HG02981 (cell line): ENCODE measurements around the gene ITGA6.

Experiments used
- ATAC-seq: cut with Tn5 transposase; IDR thresholded peaks from one replicate; pipeline ENCODE4 v1.9.1; 2021; ENCODE audit warnings: mild to moderate bottlenecking, moderate library complexity; ENCODE audit not compliant: unreplicated experiment

The ITGA6 gene

DNA sequence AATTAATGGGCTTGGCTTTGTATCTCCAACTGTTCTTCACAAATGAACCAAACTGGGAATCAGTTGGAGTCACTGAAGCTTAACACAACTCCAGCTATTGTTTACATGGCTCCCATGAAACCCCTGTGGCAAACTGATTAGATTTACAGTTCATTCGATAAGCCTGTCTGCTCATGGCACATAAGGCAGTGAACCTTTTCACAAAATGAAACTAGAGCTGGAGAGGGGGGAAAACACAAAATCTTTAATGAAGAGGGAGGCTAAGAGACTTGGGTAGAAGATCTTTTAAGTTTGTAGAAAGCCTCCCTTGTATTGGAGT lies 11.6 kb upstream of the ITGA6 start:
- no peak for ATAC-seq

DNA sequence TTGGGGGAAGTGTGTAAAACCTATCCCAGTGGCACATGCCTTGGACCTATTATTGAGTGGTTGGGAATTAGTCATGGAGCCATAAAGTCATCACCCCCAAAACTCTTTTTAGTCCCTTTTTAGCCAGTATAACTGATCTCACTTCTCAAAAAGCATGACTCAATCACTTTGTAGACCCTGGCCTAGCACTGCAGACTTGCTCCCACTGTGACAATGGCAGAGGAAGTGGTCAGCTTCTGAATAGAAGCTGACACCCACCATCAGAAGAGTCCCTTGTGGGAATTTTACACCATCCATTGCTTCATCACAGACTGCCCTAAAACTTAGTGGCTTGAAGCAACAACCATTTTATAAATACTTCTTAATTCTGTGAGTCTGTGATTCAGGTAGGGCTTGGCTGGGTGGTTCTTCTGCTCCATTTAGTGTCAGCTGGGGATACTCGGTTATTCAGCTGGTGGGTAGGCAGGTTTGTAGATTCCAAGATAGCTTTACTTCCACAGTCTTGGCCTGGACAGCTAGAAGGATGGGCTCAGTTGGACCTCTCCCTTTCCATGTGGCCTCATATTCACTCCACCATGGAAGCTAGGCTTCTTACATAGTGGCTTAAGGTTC lies 10.8 kb upstream of the ITGA6 start:
- no peak for ATAC-seq

GRCh38 chr2:172420216-172420615 lies 7.2 kb upstream of the ITGA6 start:
- no peak for ATAC-seq

- ATAC-seq = no peak
These were observed 4.2 kb upstream of the ITGA6 start for GRCh38 chr2:172423160-172423559.

GRCh38 chr2:172425336-172425735 lies 2.0 kb upstream of the ITGA6 start:
- no peak for ATAC-seq

DNA sequence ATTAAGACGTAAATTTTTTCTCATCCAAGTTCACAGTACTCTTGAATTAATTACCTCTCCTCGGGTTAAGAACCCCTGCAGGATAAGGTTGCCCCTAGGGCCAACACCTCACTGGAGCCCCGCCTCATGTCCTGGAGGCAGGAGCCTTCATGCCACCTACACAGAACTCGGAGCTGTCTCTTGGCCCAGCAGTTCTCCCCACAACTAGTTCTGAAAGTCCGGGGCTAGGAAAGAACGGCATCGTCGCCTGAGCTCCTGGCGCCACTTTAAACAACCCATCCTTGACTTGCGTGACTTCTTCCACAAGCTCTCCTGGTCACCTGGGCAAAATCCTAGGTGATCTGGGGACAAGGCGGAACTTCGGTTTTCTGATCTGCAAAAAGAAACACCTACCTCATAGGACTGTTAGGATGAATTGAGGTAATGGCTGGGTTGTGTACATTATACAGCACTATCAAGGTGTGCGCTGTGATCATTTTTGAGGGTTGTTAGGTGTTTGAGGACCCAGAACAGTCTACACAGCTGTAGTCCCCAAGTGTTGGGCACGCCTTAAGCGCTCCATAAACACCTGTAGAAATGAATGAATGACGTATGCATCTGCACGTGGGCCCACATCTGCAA lies 641 bp upstream of the ITGA6 start:
- no peak for ATAC-seq

DNA sequence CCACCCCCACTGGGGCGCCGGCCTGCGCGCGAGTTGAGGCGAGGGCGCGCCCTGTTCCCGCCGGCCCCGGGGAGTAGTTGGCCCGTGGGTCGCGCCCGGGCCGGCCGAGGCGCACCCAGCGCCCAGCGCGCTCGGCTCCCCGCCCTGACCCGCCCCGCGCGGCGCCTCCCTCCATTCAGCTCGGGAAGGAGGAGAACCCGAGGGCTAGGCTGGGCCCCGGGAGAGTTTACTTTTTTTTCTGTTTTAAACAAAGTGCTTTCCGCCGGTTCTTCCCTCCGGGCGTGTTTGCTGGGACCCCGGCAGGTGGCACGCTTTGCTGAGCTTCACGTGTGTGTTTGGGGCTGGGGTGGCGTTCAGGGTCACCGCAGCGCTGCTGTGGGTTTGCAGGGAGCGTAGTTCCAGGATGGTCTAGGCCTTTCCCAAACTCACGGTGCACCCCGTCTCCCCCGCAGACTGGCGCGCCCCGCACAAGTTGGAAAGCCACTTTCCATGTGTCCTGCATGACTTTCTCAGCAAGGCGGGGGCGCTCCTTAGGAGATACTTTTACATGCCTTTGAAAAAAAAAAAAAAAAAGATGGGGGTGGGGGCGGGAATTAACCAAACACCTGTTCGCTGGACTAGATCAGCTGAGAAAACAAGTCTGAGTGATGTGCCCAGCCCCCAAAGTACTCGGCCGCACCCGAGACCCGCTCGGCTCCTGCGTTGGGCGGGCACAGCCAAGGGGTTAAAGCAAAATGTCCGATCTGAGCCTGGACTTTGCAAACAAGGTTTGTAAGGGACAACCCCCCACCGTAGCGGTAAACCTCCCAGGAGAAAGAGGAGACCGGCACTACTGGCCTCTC lies 825 bp downstream of the ITGA6 start:
- ATAC-seq = no peak

GRCh38 chr2:172428832-172429210 lies 1.4 kb downstream of the ITGA6 start:
- no peak for ATAC-seq

- ATAC-seq = no peak
These were observed 2.0 kb downstream of the ITGA6 start for GRCh38 chr2:172429301-172429968.

- no peak for ATAC-seq
These were observed 2.6 kb downstream of the ITGA6 start for GRCh38 chr2:172430027-172430426.

GRCh38 chr2:172430678-172431077 lies 3.3 kb downstream of the ITGA6 start:
- no peak for ATAC-seq

- no peak for ATAC-seq
These were observed 4.1 kb downstream of the ITGA6 start for GRCh38 chr2:172431463-172431862.

DNA sequence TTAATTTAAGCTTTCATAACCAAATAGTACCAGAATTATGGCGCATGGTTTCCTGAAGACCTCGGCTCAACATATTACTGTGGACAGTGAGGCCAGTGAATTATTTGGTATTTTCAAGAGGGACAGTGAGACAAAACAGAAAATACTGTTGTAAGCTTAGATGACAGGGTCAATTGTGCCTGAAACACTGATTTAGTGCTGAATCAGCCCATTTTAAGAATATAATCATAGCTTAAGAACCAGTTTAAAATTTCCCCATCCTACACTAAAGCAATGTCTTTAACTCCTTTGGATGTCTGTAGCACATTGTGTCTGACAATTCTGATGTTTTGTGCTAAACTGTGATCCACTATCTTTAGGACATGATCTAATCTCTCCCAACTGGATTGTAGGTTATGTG lies 4.6 kb downstream of the ITGA6 start:
- no peak for ATAC-seq

- no peak for ATAC-seq
These were observed 5.8 kb downstream of the ITGA6 start for GRCh38 chr2:172433144-172433543.

- ATAC-seq = no peak
These were observed 7.6 kb downstream of the ITGA6 start for GRCh38 chr2:172434821-172435605.

DNA sequence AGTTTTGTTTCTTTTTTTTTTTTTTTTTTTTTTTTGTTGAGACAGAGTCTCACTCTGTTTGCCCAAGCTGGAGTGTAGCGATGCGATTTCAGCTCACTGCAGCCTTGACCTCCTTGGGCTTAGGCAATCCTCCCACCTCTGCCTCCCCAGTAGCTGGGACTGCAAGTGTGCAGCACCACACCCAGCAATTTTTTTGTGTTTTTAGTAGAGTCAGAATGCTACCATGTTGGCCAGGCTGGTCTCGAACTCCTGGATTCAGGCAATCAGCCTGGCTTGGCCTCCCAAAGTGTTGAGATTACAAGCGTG lies 8.2 kb downstream of the ITGA6 start:
- no peak for ATAC-seq

GRCh38 chr2:172436889-172437288 lies 9.5 kb downstream of the ITGA6 start:
- no peak for ATAC-seq

DNA sequence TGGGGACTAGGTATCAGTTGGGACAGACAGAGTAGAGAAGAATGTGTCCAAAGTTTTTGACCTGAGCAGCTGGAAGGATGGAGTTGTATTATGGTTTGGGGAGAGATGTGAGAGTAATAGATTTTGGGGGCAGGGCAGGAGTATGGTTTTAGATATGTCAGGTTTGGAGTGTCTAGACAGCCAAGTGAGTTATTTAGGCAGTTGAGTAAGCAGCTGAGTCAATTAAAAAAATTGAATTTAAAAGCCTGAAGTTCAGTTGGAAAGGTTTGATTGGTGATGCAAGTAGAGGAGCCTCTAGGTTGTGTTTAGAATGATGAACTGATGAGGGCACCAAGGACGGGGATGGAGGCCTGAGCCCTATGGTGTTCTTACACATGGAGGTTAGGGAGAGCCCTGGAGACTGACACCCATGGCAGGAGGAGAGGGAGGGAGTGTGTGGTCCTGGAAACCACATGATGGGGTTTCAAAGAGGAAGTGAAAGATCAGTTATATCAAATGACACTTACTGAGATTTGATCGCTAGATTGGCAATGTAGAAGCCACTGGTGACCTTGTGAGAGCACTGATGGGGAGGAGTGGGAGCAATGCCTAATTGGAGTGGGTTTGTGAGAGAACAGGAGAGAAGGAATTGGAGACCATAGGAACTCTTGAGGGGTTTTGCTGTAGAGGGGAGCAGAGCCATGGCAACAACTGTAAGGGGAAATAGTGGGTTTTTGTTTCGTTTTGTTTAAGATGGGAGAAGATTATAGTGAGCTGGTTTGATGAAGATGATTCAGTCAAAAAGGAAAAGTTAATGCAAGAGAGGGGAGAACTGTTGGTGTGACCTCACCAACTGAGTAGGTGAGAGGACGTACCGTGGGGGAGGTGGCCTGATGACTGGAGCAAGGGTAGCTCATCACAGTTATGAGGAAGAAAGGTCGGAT lies 10.3 kb downstream of the ITGA6 start:
- peak; percentile 66 for ATAC-seq

DNA sequence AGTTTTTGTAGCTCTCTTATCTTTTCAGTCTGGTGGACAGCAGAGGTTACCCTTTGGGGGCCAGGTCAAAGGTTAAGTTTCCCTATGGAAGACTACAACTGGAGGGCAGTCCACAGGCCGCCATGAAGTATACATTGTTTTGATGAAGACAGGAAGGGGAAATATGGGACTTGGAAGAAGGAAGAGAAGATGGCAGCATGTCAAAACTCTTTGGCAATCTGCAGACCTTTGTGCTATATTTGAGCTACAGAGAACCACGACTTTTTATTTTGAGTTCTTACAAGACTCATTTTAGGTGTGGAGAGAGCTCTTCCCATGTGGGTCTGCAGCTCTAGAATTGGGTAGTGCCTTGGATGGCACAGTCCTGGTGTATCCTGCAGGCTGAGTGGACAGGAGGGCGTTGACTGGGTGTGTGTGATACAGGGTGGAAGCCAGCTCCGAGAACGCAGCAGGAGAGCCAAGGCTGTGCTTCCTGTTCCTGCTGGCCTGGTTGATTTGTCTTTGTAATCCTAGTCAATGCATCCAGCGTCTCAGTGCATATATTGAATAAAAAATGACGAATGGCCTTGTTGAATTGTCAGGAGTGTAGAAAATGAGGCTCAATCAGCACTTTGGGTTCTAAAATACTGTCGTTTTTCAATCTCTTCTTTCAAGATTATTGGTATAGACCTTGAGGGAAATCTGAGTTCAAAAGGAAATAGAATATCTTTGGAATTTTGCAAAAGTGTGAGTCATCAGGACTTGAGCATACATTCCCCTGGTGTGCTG lies 11.5 kb downstream of the ITGA6 start:
- no peak for ATAC-seq

- no peak for ATAC-seq
These were observed 12.1 kb downstream of the ITGA6 start for GRCh38 chr2:172439509-172439860.
